IMR-90 (cell line): ENCODE data around the gene KCNK17. TPM values are rescaled to one million over a fixed set of nuclear protein-coding genes. Genes with fewer than 3 reads are reported as not detected.

Experiments
- ATAC-seq: fragments of 200-7000 bp; cut with Tn5 transposase; 2 replicates; pipeline ENCODE4 v1.9.1; 2020; ENCODE audit warnings: low read depth, mild to moderate bottlenecking, moderate library complexity
- BruUV-seq: library from RNA; stranded (reverse); fragments of 400-500 nt; replicated peaks from 2 replicates; lab custom pipeline; 2021; lab: Mats Ljungman, UMichigan
- CTCF ChIA-PET: fragments of 300-600 bp; formaldehyde crosslinking; extraction: SDS; loops from one replicate; lab custom pipeline; 2021; ENCODE audit warnings: antibody characterized with exemption; lab: Yijun Ruan, JAX
- POLR2A ChIA-PET: fragments of 300-600 bp; sonication (Branson Sonifier 250); formaldehyde crosslinking; loops from one replicate; lab custom pipeline; 2022; ENCODE audit warnings: antibody characterized with exemption; ENCODE audit not compliant: unreplicated experiment; lab: Charles Lee
- DNase-seq: peaks from one replicate; pipeline ENCODE4 v3.0.0; 2013
- H2AFZ ChIP-seq: replicated peaks from 2 replicates; pipeline ENCODE3; 2013; ENCODE audit warnings: low read length, mild to moderate bottlenecking; ENCODE audit not compliant: poor library complexity
- H2AK5ac ChIP-seq: 2 replicates; pipeline ENCODE4 v1.6.1; 2013; ENCODE audit warnings: low read depth, low read length, inconsistent platforms
- H2AK9ac ChIP-seq: replicated peaks from 2 replicates; pipeline ENCODE3; 2013; ENCODE audit warnings: mild to moderate bottlenecking, low read depth, low read length, moderate library complexity; ENCODE audit not compliant: poor library complexity
- H2BK120ac ChIP-seq: 2 replicates; pipeline ENCODE4 v1.6.1; 2013; ENCODE audit warnings: low read depth, low read length, inconsistent platforms
- H2BK15ac ChIP-seq: 3 replicates; pipeline ENCODE4 v1.6.1; 2013; ENCODE audit warnings: low read depth, low read length, inconsistent platforms
- H2BK20ac ChIP-seq: 2 replicates; pipeline ENCODE4 v1.6.1; 2013; ENCODE audit warnings: low read depth, mild to moderate bottlenecking, inconsistent platforms, low read length, moderate library complexity
- H2BK5ac ChIP-seq: 2 replicates; pipeline ENCODE4 v1.6.1; 2013; ENCODE audit warnings: mild to moderate bottlenecking, low read depth, low read length, inconsistent platforms; ENCODE audit not compliant: poor library complexity, severe bottlenecking
- H3K14ac ChIP-seq: replicated peaks from 2 replicates; pipeline ENCODE4 v1.6.1; 2013; ENCODE audit warnings: low read depth, low read length, inconsistent platforms
- H3K18ac ChIP-seq: 2 replicates; pipeline ENCODE4 v1.6.1; 2013; ENCODE audit warnings: low read depth, low read length, control low read depth
- H3K23ac ChIP-seq: 2 replicates; pipeline ENCODE4 v1.6.1; 2013; ENCODE audit warnings: low read depth, low read length, inconsistent platforms
- H3K27ac ChIP-seq: 2 replicates; pipeline ENCODE4 v1.5.1; 2013; ENCODE audit warnings: mild to moderate bottlenecking, control low read depth, low read length; ENCODE audit not compliant: insufficient read depth
- H3K27me3 ChIP-seq: 2 replicates; pipeline ENCODE4 v1.6.1; 2013; ENCODE audit warnings: low read length; ENCODE audit not compliant: control insufficient read depth, insufficient read depth
- H3K36me3 ChIP-seq: 2 replicates; pipeline ENCODE4 v1.6.1; 2013; ENCODE audit warnings: low read length, mixed read lengths; ENCODE audit not compliant: control insufficient read depth, insufficient read depth
- H3K4ac ChIP-seq: 2 replicates; pipeline ENCODE4 v1.6.1; 2013; ENCODE audit warnings: low read depth, low read length, inconsistent platforms
- H3K4me1 ChIP-seq: 2 replicates; pipeline ENCODE4 v1.6.1; 2013; ENCODE audit warnings: low read length, mixed read lengths; ENCODE audit not compliant: control insufficient read depth, insufficient read depth
- H3K4me2 ChIP-seq: 2 replicates; pipeline ENCODE4 v1.6.1; 2013; ENCODE audit warnings: low read depth, mild to moderate bottlenecking, control low read depth, low read length, moderate library complexity
- H3K4me3 ChIP-seq: 2 replicates; pipeline ENCODE4 v1.5.1; 2013; ENCODE audit warnings: low read depth, mild to moderate bottlenecking, control low read depth, low read length, moderate library complexity; ENCODE audit not compliant: insufficient read depth
- H3K56ac ChIP-seq: 2 replicates; pipeline ENCODE4 v1.6.1; 2013; ENCODE audit warnings: low read length, inconsistent platforms; ENCODE audit not compliant: insufficient read depth; ENCODE audit errors: extremely low read depth
- H3K79me1 ChIP-seq, 2 experiments: 2 replicates each; pipeline ENCODE4 v1.6.1; 2013; ENCODE audit warnings: low read length in 2 of 2, inconsistent platforms in 1 of 2, low read depth in 1 of 2
- H3K9ac ChIP-seq: 2 replicates; pipeline ENCODE4 v1.6.1; 2013; ENCODE audit warnings: low read depth, low read length, control low read depth
- H3K9me1 ChIP-seq: 2 replicates; pipeline ENCODE4 v1.6.1; 2013; ENCODE audit warnings: low read length, inconsistent platforms; ENCODE audit not compliant: insufficient read depth
- H3K9me3 ChIP-seq: 2 replicates; pipeline ENCODE4 v1.6.1; 2013; ENCODE audit warnings: low read length; ENCODE audit not compliant: control insufficient read depth, insufficient read depth
- H4K20me1 ChIP-seq: 2 replicates; pipeline ENCODE4 v1.6.1; 2013; ENCODE audit warnings: low read length, inconsistent platforms; ENCODE audit not compliant: insufficient read depth
- H4K5ac ChIP-seq: 2 replicates; pipeline ENCODE4 v1.6.1; 2013; ENCODE audit warnings: mild to moderate bottlenecking, low read depth, low read length, control low read depth
- H4K8ac ChIP-seq, 2 experiments: 2 replicates each; pipeline ENCODE4 v1.6.1; 2013; ENCODE audit warnings: low read depth in 2 of 2, low read length in 2 of 2, control low read depth in 1 of 2, inconsistent platforms in 1 of 2
- H4K91ac ChIP-seq: 2 replicates; pipeline ENCODE4 v1.6.1; 2013; ENCODE audit warnings: low read depth, low read length, inconsistent platforms; ENCODE audit not compliant: insufficient read depth
- CTCF ChIP-seq: conservative IDR thresholded peaks from 2 replicates; pipeline ENCODE4 v1.5.1; 2012; ENCODE audit warnings: mild to moderate bottlenecking, low read depth, low read length, improper control_type of control experiment
- ELK1 ChIP-seq: fragments of 150-350 bp; IDR thresholded peaks from 2 replicates; pipeline ENCODE4 v1.6.1; 2016; ENCODE audit warnings: low read depth, mild to moderate bottlenecking, low read length, moderate library complexity, borderline replicate concordance
- NFE2L2 ChIP-seq: fragments of 150-350 bp; IDR thresholded peaks from 2 replicates; pipeline ENCODE4 v1.6.1; 2016; ENCODE audit warnings: low read depth, mild to moderate bottlenecking, low read length
- RFX5 ChIP-seq: IDR thresholded peaks from 2 replicates; pipeline ENCODE4 v1.8.0; 2012; ENCODE audit warnings: low read depth, mild to moderate bottlenecking, low read length, moderate library complexity
- SMC3 ChIP-seq: fragments of 150-350 bp; IDR thresholded peaks from 2 replicates; pipeline ENCODE4 v1.6.1; 2016; ENCODE audit warnings: low read depth, mild to moderate bottlenecking, antibody characterized with exemption, low read length, moderate library complexity
- WGBS, 2 experiments: methylation state at CpG; one replicate each; pipeline versions ENCODE4 v1.1.5 to v1.1.7; 2013; ENCODE audit warnings: missing lambda C conversion rate in 2 of 2; ENCODE audit not compliant: insufficient read length in 1 of 2; ENCODE audit errors: extremely low coverage in 2 of 2; 5-methylcytosine and 5-hydroxymethylcytosine counted together
- dilution Hi-C: fragments of 300-500 bp; cut with HindIII; formaldehyde crosslinking; loops from one replicate; pipeline ENCODE4 v1.14.3; 2018; ENCODE audit warnings: low sequenced_read_pairs; ENCODE audit not compliant: unreplicated experiment
- in situ Hi-C: fragments of 300-500 bp; cut with MboI; formaldehyde crosslinking; loops from 3 replicates; pipeline ENCODE4 v1.14.3; 2019; ENCODE audit warnings: low sequenced_read_pairs, inconsistent platforms, mixed read lengths
- intact Hi-C: fragments of 100-400 bp; cut with micrococcal nuclease; formaldehyde crosslinking; loops from 2 replicates; pipeline ENCODE4 v1.10.0; 2022
- polyA plus RNA-seq, 3 experiments: library from polyadenylated mRNA; depleted of rRNA; stranded (reverse); fragments of >200 nt; gene quantifications; 2 replicates each; pipeline ENCODE4 v1.2.3, GENCODE V29; 2012; ENCODE audit warnings: low replicate concordance in 1 of 3
- total RNA-seq: library from RNA; depleted of rRNA; stranded (reverse); fragments of >200 nt; gene quantifications from 2 replicates; pipeline ENCODE4 v1.2.3, GENCODE V29; 2012

Gene KCNK17
- total and polyA plus RNA-seq, 2 of the 4 experiments (the other 2 are of a cell fraction), result not detected

- CTCF ChIA-PET, result interaction anchor here (2.1 kb wide), 1 partner anchor 438 kb away, joined by 7 read pairs; no protein-coding TSS in a partner anchor
- WGBS, 2 experiments, result no CpG with 5 or more reads among the region's 4 CpGs
- intact Hi-C loops, result loop anchor here (1.0 kb wide), 4 partner anchors 144 to 438 kb away; no protein-coding TSS in a partner anchor
- Histone ChIP-seq H3K4me3 (no peak overlapping the region), H2BK15ac (no peak overlapping the region), H3K9ac (no peak overlapping the region), H2AK5ac (no peak overlapping the region), H2BK5ac (no peak overlapping the region), H3K56ac (no peak overlapping the region), H3K14ac (no peak overlapping the region), H2BK20ac (no peak overlapping the region), H4K8ac (no peak overlapping the region), H3K18ac (no peak overlapping the region), H3K23ac (no peak overlapping the region), H3K9me3 (no peaks in the 10 kb centered on the region), H3K9me1 (no peaks in the 10 kb centered on the region), H3K4me2 (no peak overlapping the region), H3K36me3 (no peaks in the 10 kb centered on the region), H2BK120ac (no peak overlapping the region), H4K5ac (no peak overlapping the region), H2AK9ac (no peak overlapping the region), H2AFZ (no peak overlapping the region), H3K27ac (no peak overlapping the region), H3K79me1 (no peaks in the 10 kb centered on the region), H3K4ac (no peak overlapping the region), H3K27me3 (peaks cover 32% of the 10 kb centered on the region; the same call in 1 of the 2 replicates), H4K20me1 (no peaks in the 10 kb centered on the region), H4K91ac (no peak overlapping the region), H3K4me1 (no peaks in the 10 kb centered on the region)
- BruUV-seq, result no TSS peak
- DNase-seq, result no peak
- in situ Hi-C loops, result no loop called here
- no peak for TF ChIP-seq CTCF
- TF ChIP-seq ELK1, result no peak
- TF ChIP-seq SMC3, result no peak
- no peak for TF ChIP-seq NFE2L2
- no peak for TF ChIP-seq RFX5
- POLR2A ChIA-PET, result no interaction called here
- ATAC-seq, result no peak
- dilution Hi-C loops, result no loop called here
Measured at GRCh38 chr6:39310542-39310941, 3.7 kb downstream of the KCNK17 start.
